ENCODE results near the gene FFAR4.

DNA sequence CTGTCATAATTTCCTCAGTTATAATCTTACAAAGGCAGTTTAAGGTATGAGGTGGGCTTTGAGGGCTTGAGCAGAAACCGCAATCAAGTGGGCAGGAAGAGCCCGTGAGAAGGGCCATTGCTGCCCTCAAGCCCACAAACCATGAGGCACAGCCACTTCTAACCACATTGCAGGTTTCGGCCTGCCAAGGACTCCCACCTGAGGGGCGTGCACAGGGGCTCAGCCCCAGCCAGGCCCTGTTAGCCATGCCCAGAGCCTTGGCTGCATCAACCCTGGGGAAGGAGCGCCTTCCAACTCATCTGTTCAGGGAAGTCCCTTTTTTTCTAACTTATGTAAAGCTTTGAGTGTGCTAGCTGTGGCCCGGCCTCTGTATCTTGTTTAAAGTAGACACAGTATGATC lies 5.9 kb upstream of the FFAR4 start:
- TF ChIP-seq, protein P1, sequence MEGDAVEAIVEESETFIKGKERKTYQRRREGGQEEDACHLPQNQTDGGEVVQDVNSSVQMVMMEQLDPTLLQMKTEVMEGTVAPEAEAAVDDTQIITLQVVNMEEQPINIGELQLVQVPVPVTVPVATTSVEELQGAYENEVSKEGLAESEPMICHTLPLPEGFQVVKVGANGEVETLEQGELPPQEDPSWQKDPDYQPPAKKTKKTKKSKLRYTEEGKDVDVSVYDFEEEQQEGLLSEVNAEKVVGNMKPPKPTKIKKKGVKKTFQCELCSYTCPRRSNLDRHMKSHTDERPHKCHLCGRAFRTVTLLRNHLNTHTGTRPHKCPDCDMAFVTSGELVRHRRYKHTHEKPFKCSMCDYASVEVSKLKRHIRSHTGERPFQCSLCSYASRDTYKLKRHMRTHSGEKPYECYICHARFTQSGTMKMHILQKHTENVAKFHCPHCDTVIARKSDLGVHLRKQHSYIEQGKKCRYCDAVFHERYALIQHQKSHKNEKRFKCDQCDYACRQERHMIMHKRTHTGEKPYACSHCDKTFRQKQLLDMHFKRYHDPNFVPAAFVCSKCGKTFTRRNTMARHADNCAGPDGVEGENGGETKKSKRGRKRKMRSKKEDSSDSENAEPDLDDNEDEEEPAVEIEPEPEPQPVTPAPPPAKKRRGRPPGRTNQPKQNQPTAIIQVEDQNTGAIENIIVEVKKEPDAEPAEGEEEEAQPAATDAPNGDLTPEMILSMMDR (conservative IDR thresholded peaks at IDR 0.05; ENCODE audit: low read depth in 2 of 2): no peak
- TF ChIP-seq, protein P2, sequence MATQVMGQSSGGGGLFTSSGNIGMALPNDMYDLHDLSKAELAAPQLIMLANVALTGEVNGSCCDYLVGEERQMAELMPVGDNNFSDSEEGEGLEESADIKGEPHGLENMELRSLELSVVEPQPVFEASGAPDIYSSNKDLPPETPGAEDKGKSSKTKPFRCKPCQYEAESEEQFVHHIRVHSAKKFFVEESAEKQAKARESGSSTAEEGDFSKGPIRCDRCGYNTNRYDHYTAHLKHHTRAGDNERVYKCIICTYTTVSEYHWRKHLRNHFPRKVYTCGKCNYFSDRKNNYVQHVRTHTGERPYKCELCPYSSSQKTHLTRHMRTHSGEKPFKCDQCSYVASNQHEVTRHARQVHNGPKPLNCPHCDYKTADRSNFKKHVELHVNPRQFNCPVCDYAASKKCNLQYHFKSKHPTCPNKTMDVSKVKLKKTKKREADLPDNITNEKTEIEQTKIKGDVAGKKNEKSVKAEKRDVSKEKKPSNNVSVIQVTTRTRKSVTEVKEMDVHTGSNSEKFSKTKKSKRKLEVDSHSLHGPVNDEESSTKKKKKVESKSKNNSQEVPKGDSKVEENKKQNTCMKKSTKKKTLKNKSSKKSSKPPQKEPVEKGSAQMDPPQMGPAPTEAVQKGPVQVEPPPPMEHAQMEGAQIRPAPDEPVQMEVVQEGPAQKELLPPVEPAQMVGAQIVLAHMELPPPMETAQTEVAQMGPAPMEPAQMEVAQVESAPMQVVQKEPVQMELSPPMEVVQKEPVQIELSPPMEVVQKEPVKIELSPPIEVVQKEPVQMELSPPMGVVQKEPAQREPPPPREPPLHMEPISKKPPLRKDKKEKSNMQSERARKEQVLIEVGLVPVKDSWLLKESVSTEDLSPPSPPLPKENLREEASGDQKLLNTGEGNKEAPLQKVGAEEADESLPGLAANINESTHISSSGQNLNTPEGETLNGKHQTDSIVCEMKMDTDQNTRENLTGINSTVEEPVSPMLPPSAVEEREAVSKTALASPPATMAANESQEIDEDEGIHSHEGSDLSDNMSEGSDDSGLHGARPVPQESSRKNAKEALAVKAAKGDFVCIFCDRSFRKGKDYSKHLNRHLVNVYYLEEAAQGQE (IDR thresholded peaks at IDR 0.05; ENCODE audit: unreplicated experiment): no peak
- TF ChIP-seq, protein P3, sequence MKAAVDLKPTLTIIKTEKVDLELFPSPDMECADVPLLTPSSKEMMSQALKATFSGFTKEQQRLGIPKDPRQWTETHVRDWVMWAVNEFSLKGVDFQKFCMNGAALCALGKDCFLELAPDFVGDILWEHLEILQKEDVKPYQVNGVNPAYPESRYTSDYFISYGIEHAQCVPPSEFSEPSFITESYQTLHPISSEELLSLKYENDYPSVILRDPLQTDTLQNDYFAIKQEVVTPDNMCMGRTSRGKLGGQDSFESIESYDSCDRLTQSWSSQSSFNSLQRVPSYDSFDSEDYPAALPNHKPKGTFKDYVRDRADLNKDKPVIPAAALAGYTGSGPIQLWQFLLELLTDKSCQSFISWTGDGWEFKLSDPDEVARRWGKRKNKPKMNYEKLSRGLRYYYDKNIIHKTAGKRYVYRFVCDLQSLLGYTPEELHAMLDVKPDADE (IDR thresholded peaks at IDR 0.05): no peak
- TF ChIP-seq CREB1 (CRISPR knock-in tag; IDR thresholded peaks at IDR 0.05; ENCODE audit: low read depth): no peak
